Gastrocnemius medialis (tissue), 4 donors: Measurements from ENCODE around the gene SEPTIN3.

Experiments
- POLR2A ChIP-seq, 2 donors: fragments of 450-650 bp; IDR thresholded peaks; one replicate each; pipeline ENCODE4 v1.6.1; 2017; ENCODE audit warnings: antibody characterized with exemption in 2 of 2, mild to moderate bottlenecking in 2 of 2, moderate library complexity in 2 of 2
- TF ChIP-seq, protein P1 (sequence below), 5 experiments: fragments of 450-650 bp in 3 of 5; fragments of 200-600 bp in 2 of 5; sonication (generic) in 2 of 5; IDR thresholded peaks in 4 of 5; conservative IDR thresholded peaks in 1 of 5; 1 replicate in 4 of 5; 2 replicates in 1 of 5; pipeline ENCODE4 v1.5.1; 2016 to 2019; ENCODE audit warnings: antibody characterized with exemption in 5 of 5, mild to moderate bottlenecking in 3 of 5, moderate library complexity in 3 of 5

DNA sequence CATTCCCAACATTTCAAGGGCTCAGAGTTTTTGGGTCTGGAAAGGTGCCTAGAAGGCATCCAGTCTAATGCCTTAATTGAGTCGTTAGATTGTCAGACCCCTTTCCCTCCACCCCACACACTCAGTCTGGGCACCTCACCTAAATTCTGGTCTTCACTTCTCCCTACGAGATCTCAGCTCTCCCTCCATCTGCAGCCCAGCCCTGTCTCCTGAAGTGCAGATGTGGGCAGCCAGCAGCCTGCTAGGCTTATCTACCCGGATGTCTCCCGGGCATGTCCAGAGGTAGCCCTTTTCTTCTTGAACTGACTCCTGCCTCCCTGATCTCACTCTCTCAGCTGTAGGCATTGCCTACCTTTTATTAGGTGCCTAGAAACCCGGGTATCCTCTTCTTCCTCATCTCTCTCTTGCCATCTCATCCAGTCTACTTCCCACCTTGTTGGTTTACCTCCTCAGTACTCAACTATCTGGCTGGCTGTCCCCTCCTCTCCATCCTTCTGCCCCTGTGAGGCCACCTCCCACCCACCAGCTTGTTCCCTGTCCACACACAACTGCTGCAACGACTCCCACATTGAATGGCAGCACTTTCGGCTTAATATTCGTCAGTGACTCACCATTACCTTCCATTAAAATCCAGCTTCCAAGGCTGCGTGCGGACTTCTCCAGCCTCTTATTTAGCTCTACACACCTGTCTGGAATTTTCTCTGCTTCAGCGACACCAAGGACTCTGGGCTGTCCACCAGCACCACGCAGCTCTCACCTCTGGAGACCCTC lies 6.2 kb downstream of the SEPTIN3 start:
- TF ChIP-seq, protein P1, sequence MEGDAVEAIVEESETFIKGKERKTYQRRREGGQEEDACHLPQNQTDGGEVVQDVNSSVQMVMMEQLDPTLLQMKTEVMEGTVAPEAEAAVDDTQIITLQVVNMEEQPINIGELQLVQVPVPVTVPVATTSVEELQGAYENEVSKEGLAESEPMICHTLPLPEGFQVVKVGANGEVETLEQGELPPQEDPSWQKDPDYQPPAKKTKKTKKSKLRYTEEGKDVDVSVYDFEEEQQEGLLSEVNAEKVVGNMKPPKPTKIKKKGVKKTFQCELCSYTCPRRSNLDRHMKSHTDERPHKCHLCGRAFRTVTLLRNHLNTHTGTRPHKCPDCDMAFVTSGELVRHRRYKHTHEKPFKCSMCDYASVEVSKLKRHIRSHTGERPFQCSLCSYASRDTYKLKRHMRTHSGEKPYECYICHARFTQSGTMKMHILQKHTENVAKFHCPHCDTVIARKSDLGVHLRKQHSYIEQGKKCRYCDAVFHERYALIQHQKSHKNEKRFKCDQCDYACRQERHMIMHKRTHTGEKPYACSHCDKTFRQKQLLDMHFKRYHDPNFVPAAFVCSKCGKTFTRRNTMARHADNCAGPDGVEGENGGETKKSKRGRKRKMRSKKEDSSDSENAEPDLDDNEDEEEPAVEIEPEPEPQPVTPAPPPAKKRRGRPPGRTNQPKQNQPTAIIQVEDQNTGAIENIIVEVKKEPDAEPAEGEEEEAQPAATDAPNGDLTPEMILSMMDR (IDR thresholded peaks at IDR 0.05 in 4 of 5, conservative IDR thresholded peaks at IDR 0.05 in 1 of 5), result no peak
- TF ChIP-seq POLR2A (IDR thresholded peaks at IDR 0.05), result no peak
